ENCODE measurements around the gene SQSTM1.

- TF ChIP-seq CTCF (IDR thresholded peaks at IDR 0.05) (no peak), POLR2A (IDR thresholded peaks at IDR 0.05) (no peak)
These were observed 13.4 kb downstream of the SQSTM1 start for GRCh38 chr5:179834120-179834519.

Data from body of pancreas (tissue), 4 donors.